ENCODE data around the gene MAP3K3. TPM values are rescaled to one million over a fixed set of nuclear protein-coding genes. Genes with fewer than 3 reads are reported as not detected.

The MAP3K3 gene
- total and polyA plus RNA-seq, 7 donors: 8.3 to 27.4 (median 22.1) TPM

- no peak for TF ChIP-seq CTCF (IDR thresholded peaks at IDR 0.05)
- Histone ChIP-seq H3K27me3 (ENCODE audit: insufficient read depth in 3 of 3, low read length in 2 of 3) (no peaks in the 10 kb centered on the region), H3K27ac (no peak overlapping the region), H3K4me1 (peaks cover 2% of the 10 kb centered on the region), H3K9me3 (no peaks in the 10 kb centered on the region), H3K36me3 (ENCODE audit: insufficient read depth in 1 of 2, low read depth in 1 of 2) (peaks cover 0 to 35% of the 10 kb centered on the region in 2 donors), H3K4me3 (no peak overlapping the region)
- intact Hi-C loops (cut with DNase I): loop anchor here in 1 of 2 donors (5.0 kb wide), 1 partner anchor 43 kb away; the partner anchor contains the start of gene DCAF7
- DNase-seq (no peak), ATAC-seq (no peak)
- 95 to 98% (median 97%) methylated on average over 3 of the region's 3 CpGs for WGBS, 3 donors
Observed at GRCh38 chr17:63595132-63595531, 27.1 kb upstream of the MAP3K3 start.

DNA sequence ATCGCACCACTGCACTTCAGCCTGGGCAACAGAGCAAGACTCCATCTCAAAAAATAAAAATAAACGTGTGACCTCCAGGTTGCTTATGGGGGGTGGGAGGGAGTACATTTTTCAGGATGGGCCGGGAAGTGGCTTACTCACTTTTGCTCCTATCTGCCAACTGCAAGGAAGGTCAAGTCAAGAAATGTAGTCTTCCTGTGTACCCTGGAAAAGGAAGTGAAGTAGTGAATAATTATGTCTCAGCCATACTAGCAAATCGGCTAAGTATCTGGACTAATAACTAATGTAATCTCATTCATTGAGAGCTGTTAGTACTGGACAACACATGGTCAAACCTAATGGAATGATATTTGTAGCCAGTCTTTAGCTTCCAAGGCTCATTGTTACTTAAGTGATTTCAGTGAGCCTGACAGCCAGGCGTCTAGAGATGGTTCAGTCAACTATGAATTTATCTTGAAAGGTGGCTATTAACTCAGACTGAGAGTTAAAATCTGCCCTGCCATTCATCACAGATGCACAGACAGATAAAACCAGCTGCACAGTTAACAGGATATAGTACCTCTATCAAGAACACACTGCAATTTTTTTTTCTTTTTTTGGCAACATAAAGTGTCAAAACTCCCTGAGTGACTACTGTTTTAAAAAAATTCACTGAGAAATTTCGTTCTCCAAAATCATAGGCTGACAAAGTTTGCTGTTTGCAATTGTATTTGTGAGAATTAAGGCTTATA lies 25.2 kb upstream of the MAP3K3 start:
- Histone ChIP-seq H3K4me3 (no peak overlapping the region), H3K9me3 (no peaks in the 10 kb centered on the region), H3K36me3 (ENCODE audit: insufficient read depth in 1 of 2, low read depth in 1 of 2) (peaks cover 0 to 16% of the 10 kb centered on the region in 2 donors), H3K4me1 (peaks cover 10% of the 10 kb centered on the region), H3K27me3 (ENCODE audit: insufficient read depth in 3 of 3, low read length in 2 of 3) (no peaks in the 10 kb centered on the region), H3K27ac (no peak overlapping the region)
- 60 to 69% (median 69%) methylated on average over 6 of the region's 6 CpGs for WGBS, 3 donors
- TF ChIP-seq CTCF (IDR thresholded peaks at IDR 0.05): no peak
- intact Hi-C loops (cut with DNase I): loop anchor here in 1 of 2 donors (5.0 kb wide), 1 partner anchor 45 kb away; the partner anchor contains the start of gene DCAF7
- no peak for DNase-seq
- ATAC-seq: no peak

GRCh38 chr17:63598281-63598680 lies 23.9 kb upstream of the MAP3K3 start:
- intact Hi-C loops (cut with DNase I): loop anchor here in 1 of 2 donors (5.0 kb wide), 1 partner anchor 46 kb away; the partner anchor contains the start of gene DCAF7
- Histone ChIP-seq H3K9me3 (no peaks in the 10 kb centered on the region), H3K4me3 (no peak overlapping the region), H3K27me3 (ENCODE audit: insufficient read depth in 3 of 3, low read length in 2 of 3) (no peaks in the 10 kb centered on the region), H3K4me1 (peaks cover 10% of the 10 kb centered on the region), H3K36me3 (ENCODE audit: insufficient read depth in 1 of 2, low read depth in 1 of 2) (peaks cover 0 to 14% of the 10 kb centered on the region in 2 donors), H3K27ac (no peak overlapping the region)
- DNase-seq: no peak
- no peak for TF ChIP-seq CTCF (IDR thresholded peaks at IDR 0.05)
- 87 to 97% (median 90%) methylated on average over 2 of the region's 2 CpGs for WGBS, 3 donors
- no peak for ATAC-seq

GRCh38 chr17:63600569-63601438 lies 21.4 kb upstream of the MAP3K3 start, which contains the start of gene TACO1:
TACO1 (plus strand) TSS chr17:63600895; CDS start chr17:63601084, 189 bp downstream.
- H3K36me3 ChIP-seq (ENCODE audit: insufficient read depth in 1 of 2, low read depth in 1 of 2): peaks cover 10 to 32% of the 10 kb centered on the region in 2 donors
- no peaks in the 10 kb centered on the region for H3K27me3 ChIP-seq (ENCODE audit: insufficient read depth in 3 of 3, low read length in 2 of 3)
- DNase-seq: peak; percentile 84 to 90
- WGBS, 3 donors: 0 to 1% (median 1%) methylated on average over 58 to 61 of the region's 61 CpGs
- no peak for TF ChIP-seq CTCF (IDR thresholded peaks at IDR 0.05)
- peak within 1 kb of the TSS; percentile 94 for H3K27ac ChIP-seq
- peak within 1 kb of the TSS; percentile 98 for H3K4me3 ChIP-seq
- ATAC-seq: peak; percentile 96 to 97 (median 97)
- H3K4me1 ChIP-seq: peaks cover 10% of the 10 kb centered on the region
- intact Hi-C loops (cut with DNase I): loop anchor here in 1 of 2 donors (5.0 kb wide), 1 partner anchor 154 kb away; the partner anchor contains the start of gene CYB561
- no peaks in the 10 kb centered on the region for H3K9me3 ChIP-seq
